A549 (cell line): ENCODE results near the gene SUPT3H.

Experiments used
- BHLHE40 ChIP-seq: IDR thresholded peaks from 2 replicates; pipeline ENCODE4 v1.6.1; 2012; ENCODE audit warnings: low read depth, low read length, inconsistent platforms
- CEBPB ChIP-seq, 2 experiments: fragments of >200 bp in 1 of 2; sonication (Bioruptor Twin) in 1 of 2; formaldehyde crosslinking in 1 of 2; IDR thresholded peaks; 2 replicates each; pipeline ENCODE4 v1.6.1; 2012 to 2016
- CHD2 ChIP-seq: fragments of 150-350 bp; IDR thresholded peaks from 2 replicates; pipeline ENCODE4 v1.6.1; 2014; ENCODE audit warnings: low read length; ENCODE audit not compliant: partially characterized antibody
- CTCF ChIP-seq: fragments of >200 bp; sonication (Bioruptor Twin); formaldehyde crosslinking; IDR thresholded peaks from 3 replicates; pipeline ENCODE4 v1.5.1; 2016
- JUNB ChIP-seq: fragments of >200 bp; sonication (Bioruptor Twin); formaldehyde crosslinking; IDR thresholded peaks from 2 replicates; pipeline ENCODE4 v1.6.1; 2016
- NPAS2 ChIP-seq: fragments of 250-450 bp; sonication (Bioruptor Pico); IDR thresholded peaks from 2 replicates; pipeline ENCODE4 v1.8.0; 2022; ENCODE audit warnings: mild to moderate bottlenecking, moderate library complexity, borderline replicate concordance
- POLR2A ChIP-seq: IDR thresholded peaks from 2 replicates; pipeline ENCODE4 v1.6.1; 2012; ENCODE audit warnings: mild to moderate bottlenecking, low read length
- RAD21 ChIP-seq, 2 experiments: fragments of >200 bp in 1 of 2; sonication (Bioruptor Twin) in 1 of 2; formaldehyde crosslinking in 1 of 2; IDR thresholded peaks in 1 of 2; conservative IDR thresholded peaks in 1 of 2; 2 replicates in 1 of 2; 3 replicates in 1 of 2; pipeline ENCODE4 v1.6.1; 2012 to 2018; ENCODE audit warnings: inconsistent platforms in 1 of 2

GRCh38 chr6:45344900-45345299, 32.8 kb downstream of the SUPT3H start:
- TF ChIP-seq RAD21 (conservative IDR thresholded peaks at IDR 0.05 in 1 of 2, IDR thresholded peaks at IDR 0.05 in 1 of 2) (no peak), CTCF (no peak), CEBPB (IDR thresholded peaks at IDR 0.05) (no peak), CHD2 (no peak), BHLHE40 (no peak), NPAS2 (CRISPR knock-in tag) (no peak), POLR2A (no peak), JUNB (no peak)
